K562 treated with DMSO at 1 percent for 24 hours (cell line): ENCODE measurements around the gene TICAM2. TPM values are rescaled to one million over a fixed set of nuclear protein-coding genes. Genes with fewer than 3 reads are reported as not detected.

ENCODE experiments used
- total RNA-seq: library from RNA; unstranded; fragments of 300-600 nt; gene quantifications from 2 replicates; pipeline ENCODE4 v1.2.3, GENCODE V29; 2022; ENCODE audit warnings: low read depth; ENCODE audit not compliant: insufficient read depth

Gene TICAM2, protein sequence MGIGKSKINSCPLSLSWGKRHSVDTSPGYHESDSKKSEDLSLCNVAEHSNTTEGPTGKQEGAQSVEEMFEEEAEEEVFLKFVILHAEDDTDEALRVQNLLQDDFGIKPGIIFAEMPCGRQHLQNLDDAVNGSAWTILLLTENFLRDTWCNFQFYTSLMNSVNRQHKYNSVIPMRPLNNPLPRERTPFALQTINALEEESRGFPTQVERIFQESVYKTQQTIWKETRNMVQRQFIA
- total RNA-seq: 0.29 and 1.5 TPM in 2 replicates

DNA sequence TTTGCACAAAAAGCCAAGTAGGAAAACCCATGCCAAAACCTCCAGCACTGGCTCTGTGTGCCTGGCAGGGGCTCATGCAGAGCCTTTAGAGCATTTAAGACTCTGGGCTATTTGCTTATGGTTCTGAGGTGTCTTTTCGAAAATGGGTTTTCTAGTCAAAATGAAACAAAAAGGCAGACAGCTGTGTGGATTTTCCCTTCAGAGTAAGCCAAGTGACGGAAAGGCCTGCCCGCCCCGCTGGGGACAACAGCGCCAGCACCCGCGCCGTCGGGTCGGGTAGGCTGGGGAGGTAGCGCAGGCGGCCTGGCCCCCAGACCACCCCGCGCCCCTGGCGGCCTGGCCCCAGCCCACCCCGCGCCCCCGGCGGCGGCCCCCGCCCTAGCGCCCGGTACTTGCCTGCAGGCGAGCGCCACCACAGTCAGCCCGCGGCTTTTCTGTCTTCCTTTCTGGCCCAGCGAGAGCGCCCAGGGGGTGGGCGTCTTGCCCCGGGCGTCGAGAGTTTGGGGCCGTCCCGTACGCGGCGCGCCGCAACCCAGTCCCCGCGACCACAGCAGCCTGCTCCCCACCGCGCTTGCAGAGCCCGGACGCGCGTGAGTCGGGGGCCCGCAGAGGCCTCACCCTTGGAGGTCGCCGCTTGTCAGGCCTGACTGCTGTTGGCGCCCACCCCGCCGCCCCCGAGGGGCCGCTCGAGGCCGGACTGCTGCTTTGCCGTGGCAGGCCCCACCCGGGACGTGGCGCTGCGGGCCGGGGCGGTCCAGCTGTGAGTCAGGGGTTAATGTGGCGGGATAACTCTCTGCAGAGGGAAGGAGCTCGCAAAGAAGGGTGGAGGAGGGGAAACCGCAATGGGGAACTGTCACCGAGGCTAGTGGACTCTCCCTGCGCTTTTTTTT, at the start of gene TICAM2:
TICAM2 (minus strand) TSS at position 779 of the 890 bp plus-strand sequence. CDS start 21,223 bp downstream, outside the sequence.

GRCh38 chr5:115625579-115626444, 23.5 kb upstream of the TICAM2 start, which contains the start of gene TMED7:
TSS of gene TMED7 (minus strand) at chr5:115626036. CDS start at chr5:115625792, 244 bp downstream.

DNA sequence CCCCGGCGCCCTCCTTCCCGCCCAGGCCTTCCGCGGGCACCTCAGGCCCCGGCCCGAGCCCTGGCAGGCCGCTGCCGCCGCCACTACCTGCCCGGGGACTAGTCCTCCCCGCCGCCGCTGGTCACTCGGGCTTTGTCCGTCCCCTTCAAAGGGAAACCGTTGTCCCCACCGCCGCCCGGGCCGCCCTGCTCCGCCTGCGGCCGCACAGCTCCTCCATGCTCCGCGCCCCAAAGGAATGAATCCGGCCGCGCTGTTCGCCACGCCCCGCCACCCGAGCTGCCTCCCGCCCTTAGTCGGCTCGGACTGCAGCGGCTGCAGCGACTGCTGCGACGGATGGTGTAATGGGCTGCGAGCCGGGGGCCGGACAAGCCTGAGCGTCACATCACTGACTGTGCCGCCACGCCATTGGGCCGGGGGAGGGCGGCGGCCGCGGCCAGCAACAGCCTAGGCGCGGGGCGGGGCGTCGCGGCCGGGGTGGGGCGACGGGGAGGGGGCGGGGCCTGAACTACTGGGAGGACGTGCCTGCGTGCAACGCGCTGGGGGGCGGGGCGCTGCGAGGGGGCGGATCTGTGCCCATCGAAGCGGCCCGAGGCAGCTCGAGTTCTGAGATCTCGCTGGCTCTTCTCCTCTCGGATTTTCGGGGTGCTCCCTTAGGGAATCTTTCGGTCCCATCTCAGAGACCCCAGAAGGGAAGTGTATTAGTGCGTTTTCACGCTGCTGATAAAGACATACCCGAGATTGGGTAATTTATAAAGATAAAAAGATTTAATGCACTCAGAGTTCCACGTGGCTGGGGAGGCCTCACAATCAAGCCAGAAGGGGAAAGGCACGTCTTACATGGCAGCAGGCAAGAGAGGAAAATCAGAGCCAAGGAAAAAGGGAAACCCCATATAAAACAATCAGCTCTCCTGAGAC, 57.6 kb downstream of the TICAM2 start, which contains the start of gene FEM1C:
FEM1C (minus strand) TSS at position 340 of the 915 bp plus-strand sequence. CDS start 1,282 bp downstream, outside the sequence.

Other genes with a start within 250 kb of the TICAM2 start
- gene FEM1C, start 57.7 kb downstream of the TICAM2 start, total RNA-seq: 2.8 and 3.1 TPM in 2 replicates
- gene TMED7, start 23.6 kb upstream of the TICAM2 start, total RNA-seq: 17.7 and 19.3 TPM in 2 replicates
- gene CDO1, start 214.2 kb upstream of the TICAM2 start, total RNA-seq: not detected in 2 replicates
- 26.1 and 31.3 TPM in 2 replicates for gene ATG12, start 239.1 kb upstream of the TICAM2 start, total RNA-seq
- 26.1 and 42.2 TPM in 2 replicates for gene AP3S1, start 239.5 kb upstream of the TICAM2 start, total RNA-seq